Epithelial cell of alveolus of lung (primary cell): Measurements from ENCODE around the gene SCN3B. TPM values are rescaled to one million over a fixed set of nuclear protein-coding genes. Genes with fewer than 3 reads are reported as not detected.

Experiments used
- total RNA-seq: library from RNA; depleted of rRNA; stranded (reverse); fragments of >200 nt; gene quantifications from 2 replicates; pipeline ENCODE4 v1.2.1, GENCODE V29; 2015

The SCN3B gene, protein sequence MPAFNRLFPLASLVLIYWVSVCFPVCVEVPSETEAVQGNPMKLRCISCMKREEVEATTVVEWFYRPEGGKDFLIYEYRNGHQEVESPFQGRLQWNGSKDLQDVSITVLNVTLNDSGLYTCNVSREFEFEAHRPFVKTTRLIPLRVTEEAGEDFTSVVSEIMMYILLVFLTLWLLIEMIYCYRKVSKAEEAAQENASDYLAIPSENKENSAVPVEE
- 0.13 and 0.16 TPM in 2 replicates for total RNA-seq

DNA sequence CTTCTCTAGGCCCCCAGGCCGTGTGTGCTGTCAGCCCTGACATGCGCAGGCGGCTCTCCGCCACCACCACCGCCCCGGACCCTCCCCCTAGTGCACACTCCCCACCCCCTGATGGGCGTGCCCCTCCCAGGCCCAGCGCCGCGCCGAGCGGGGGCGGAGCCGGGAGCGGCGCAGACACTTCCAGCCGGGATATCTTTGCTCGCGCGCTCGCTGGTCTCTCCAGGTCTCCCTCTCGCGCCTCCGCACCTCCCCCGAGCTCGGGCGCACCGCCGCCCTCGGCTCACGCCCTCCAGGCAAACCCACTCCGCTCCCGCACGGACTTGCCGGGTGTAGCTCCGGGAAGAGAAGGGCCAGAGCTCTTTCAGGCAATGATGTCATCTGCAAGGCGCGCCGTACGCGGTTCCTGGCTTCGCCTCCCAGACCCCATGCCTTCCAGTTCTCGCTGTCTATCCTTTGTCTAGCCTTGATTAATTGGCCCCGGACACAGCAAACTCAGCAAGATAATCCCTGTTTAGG lies at the start of gene SCN3B:
Gene SCN3B, minus strand, starts transcription at position 59 of the 516 bp plus-strand sequence. CDS start 823 bp downstream, outside the sequence.

Other genes starting within 250 kb of the SCN3B start
- 0.39 and 5.5 TPM in 2 replicates for gene GRAMD1B, start 224.4 kb downstream of the SCN3B start, total RNA-seq
- 2.2 and 6.3 TPM in 2 replicates for gene ZNF202, start 87.0 kb upstream of the SCN3B start, total RNA-seq
- not detected in 2 replicates for gene OR6X1, start 99.9 kb upstream of the SCN3B start, total RNA-seq
- gene OR6M1, start 151.7 kb upstream of the SCN3B start, total RNA-seq, result not detected in 2 replicates
- gene TMEM225, start 231.0 kb upstream of the SCN3B start, total RNA-seq, result not detected in 2 replicates
- not detected in 2 replicates for gene OR8D4, start 247.5 kb upstream of the SCN3B start, total RNA-seq